AG09309 (cell line): ENCODE measurements around the gene PPP1R3C.

ENCODE experiments used
- DNase-seq: peaks from one replicate; pipeline ENCODE4 v3.0.0-alpha.2; 2010; ENCODE audit warnings: low read depth
- H3K4me3 ChIP-seq: 2 replicates; pipeline ENCODE4 v1.5.1; 2011; ENCODE audit warnings: mild to moderate bottlenecking, low read depth, low read length, moderate library complexity; ENCODE audit not compliant: control insufficient read depth
- TF ChIP-seq, protein P1 (sequence below): IDR thresholded peaks from 2 replicates; pipeline ENCODE4 v1.5.1; 2011; ENCODE audit warnings: mild to moderate bottlenecking, low read depth, low read length, inconsistent platforms; ENCODE audit not compliant: insufficient read depth, control insufficient read depth; ENCODE audit errors: missing control alignments

Gene PPP1R3C

GRCh38 chr10:91668913-91669312 is 36.0 kb upstream of the PPP1R3C start:
- no peak for DNase-seq
- TF ChIP-seq, protein P1, sequence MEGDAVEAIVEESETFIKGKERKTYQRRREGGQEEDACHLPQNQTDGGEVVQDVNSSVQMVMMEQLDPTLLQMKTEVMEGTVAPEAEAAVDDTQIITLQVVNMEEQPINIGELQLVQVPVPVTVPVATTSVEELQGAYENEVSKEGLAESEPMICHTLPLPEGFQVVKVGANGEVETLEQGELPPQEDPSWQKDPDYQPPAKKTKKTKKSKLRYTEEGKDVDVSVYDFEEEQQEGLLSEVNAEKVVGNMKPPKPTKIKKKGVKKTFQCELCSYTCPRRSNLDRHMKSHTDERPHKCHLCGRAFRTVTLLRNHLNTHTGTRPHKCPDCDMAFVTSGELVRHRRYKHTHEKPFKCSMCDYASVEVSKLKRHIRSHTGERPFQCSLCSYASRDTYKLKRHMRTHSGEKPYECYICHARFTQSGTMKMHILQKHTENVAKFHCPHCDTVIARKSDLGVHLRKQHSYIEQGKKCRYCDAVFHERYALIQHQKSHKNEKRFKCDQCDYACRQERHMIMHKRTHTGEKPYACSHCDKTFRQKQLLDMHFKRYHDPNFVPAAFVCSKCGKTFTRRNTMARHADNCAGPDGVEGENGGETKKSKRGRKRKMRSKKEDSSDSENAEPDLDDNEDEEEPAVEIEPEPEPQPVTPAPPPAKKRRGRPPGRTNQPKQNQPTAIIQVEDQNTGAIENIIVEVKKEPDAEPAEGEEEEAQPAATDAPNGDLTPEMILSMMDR: no peak
- H3K4me3 ChIP-seq: no peak overlapping the region

GRCh38 chr10:91665842-91666241 is 33.0 kb upstream of the PPP1R3C start:
- no peak for DNase-seq
- H3K4me3 ChIP-seq: no peak overlapping the region
- TF ChIP-seq, protein P1: no peak

DNA sequence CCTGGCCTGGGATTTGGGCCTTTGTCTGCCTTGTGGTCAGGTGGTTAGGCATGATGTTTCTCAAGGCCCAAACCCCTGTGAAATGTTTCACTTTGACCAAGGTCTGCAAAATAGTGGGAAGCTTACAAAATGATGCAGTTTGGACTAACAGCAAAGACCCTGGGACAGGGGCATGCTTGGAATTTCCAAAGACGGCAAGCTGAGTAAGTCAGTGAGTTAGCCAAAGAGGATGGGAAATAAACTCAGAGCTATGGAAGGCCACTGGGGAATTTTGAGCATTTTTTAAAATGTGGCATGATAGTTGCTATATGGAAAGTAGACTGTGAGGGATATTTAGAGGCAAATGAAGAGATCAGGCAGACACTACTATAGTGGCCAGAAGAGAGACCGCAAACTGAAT is 31.6 kb upstream of the PPP1R3C start:
- TF ChIP-seq, protein P1: no peak
- DNase-seq: no peak
- no peak overlapping the region for H3K4me3 ChIP-seq

DNA sequence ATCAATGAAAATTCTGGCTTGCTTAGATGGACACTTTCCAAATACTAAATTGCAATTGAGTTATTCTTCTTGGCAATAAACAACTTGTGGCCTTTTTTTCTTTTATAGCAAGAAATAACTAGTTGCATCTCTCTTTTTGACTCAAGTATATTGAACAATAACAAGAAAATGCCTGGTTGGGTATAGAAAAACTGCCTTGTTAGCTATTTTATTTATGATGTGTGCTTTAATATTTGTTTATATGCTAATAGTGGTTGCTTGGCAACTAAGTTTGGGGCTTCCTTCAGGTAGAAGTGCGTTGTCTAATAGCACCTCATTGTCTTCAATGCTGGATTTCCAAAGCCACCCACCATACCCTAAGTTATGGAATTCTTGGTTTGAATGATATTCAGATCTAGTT is 30.1 kb upstream of the PPP1R3C start:
- TF ChIP-seq, protein P1: no peak
- H3K4me3 ChIP-seq: no peak overlapping the region
- DNase-seq: no peak

- DNase-seq: no peak
- TF ChIP-seq, protein P1: no peak
- no peak overlapping the region for H3K4me3 ChIP-seq
Measured at GRCh38 chr10:91653219-91653870, 20.5 kb upstream of the PPP1R3C start.

DNA sequence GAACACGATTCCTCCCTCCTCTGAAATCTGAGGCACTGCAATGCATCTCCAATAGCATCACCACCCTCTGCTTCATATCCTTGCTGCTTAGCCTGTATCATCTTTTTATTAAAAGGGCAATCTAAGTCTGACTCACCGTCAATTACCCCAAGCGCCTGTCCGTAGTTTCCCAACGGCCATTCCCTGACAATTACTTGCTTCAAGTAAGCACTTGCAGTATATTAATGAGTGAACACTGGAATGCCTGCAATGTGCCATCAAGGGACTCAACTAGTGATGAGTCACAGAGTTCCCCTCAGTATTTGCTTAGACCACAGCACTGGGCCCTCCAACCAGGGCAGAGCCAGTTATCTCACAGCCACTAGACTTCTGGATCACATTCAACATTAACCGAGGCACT is 19.5 kb upstream of the PPP1R3C start:
- DNase-seq: peak; percentile 98
- TF ChIP-seq, protein P1: no peak
- no peak overlapping the region for H3K4me3 ChIP-seq

DNA sequence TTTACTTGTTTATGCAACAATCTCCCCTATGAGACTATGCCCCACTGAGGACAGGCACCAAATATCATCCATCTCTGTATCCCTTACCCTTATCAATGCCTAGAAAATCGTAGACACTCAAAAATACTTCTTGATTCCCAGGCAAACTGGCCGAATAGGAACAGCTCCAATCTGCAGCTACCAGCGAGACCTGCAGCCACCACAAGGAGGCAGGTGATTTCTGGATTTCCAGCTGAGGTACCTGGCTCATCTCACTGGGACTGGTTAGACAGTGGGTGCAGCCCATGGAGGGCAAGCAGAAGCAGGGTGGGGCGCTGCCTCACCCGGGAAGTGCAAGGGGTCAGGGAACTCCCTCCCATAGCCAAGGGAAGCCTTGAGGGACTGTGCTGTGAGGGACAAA is 10.8 kb upstream of the PPP1R3C start:
- no peak overlapping the region for H3K4me3 ChIP-seq
- DNase-seq: no peak
- TF ChIP-seq, protein P1: peak; percentile 32
